ENCODE results near the gene LRPPRC.

The LRPPRC gene

DNA sequence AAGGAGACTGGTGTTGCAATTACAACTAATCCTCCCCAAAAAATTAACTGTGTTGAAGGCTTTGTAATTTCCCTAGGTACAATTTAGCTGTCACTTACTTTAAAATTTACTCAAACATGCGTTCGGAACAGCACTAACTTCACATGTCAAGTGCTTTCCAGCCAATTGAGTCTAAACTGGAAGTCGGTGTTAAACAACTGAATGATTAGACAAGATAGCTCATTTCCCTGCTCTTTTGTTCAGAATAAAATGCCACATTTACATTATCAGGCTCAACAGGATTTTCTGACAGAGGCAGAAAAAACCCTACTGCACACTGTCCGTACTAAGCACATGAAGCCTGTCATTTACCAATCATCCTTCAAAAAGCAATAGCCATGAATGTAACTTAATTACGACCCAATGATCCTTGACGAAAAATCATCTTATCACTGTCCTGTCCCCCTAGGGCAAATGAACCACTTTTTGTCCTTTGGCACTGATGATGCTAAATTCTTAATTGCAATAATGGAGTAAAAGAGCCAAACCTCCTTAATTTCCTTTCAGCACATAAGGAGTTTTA lies 56.0 kb downstream of the LRPPRC start:
- Histone ChIP-seq H2BK120ac (ENCODE audit: low read depth, low read length) (no peak overlapping the region), H2BK15ac (ENCODE audit: low read depth, poor library complexity, severe bottlenecking) (no peak overlapping the region), H3K18ac (ENCODE audit: low read depth in 1 of 2, low read length in 2 of 2) (no peak overlapping the region), H3K23ac (ENCODE audit: low read length in 2 of 2) (no peak overlapping the region), H2AK5ac (ENCODE audit: low read length, severe bottlenecking) (no peak overlapping the region), H3K9ac (ENCODE audit: low read length) (no peak overlapping the region), H3K79me1 (replicated peaks; ENCODE audit: low read length, poor library complexity, severe bottlenecking) (peaks cover 5% of the 10 kb centered on the region), H3K14ac (ENCODE audit: low read length in 2 of 2) (no peak overlapping the region), H2BK12ac (ENCODE audit: low read length in 2 of 2) (no peak overlapping the region), H4K91ac (ENCODE audit: low read length) (no peak overlapping the region), H3K4me1 (ENCODE audit: control insufficient read depth, insufficient read depth, low read depth, low read length) (no peaks in the 10 kb centered on the region), H3K36me3 (ENCODE audit: control insufficient read depth in 1 of 2, insufficient read depth in 2 of 2, low read depth in 1 of 2, low read length in 2 of 2) (peaks cover 0 to 79% of the 10 kb centered on the region in 2 experiments), H3K4ac (ENCODE audit: low read depth in 1 of 2, low read length in 2 of 2) (no peak overlapping the region), H3K4me2 (ENCODE audit: low read length, poor library complexity, severe bottlenecking) (no peak overlapping the region), H2BK5ac (ENCODE audit: low read depth, low read length, poor library complexity, severe bottlenecking) (no peak overlapping the region), H4K8ac (ENCODE audit: low read length) (no peak overlapping the region), H3K4me3 (ENCODE audit: insufficient read depth in 1 of 2, low read depth in 1 of 2, low read length in 2 of 2) (no peak overlapping the region), H3K27me3 (ENCODE audit: control insufficient read depth in 1 of 2, insufficient read depth in 1 of 2, low read length in 2 of 2) (no peaks in the 10 kb centered on the region), H3K27ac (ENCODE audit: low read length, poor library complexity, severe bottlenecking) (no peak overlapping the region), H2AFZ (ENCODE audit: low read depth, low read length) (no peak overlapping the region), H3K9me3 (ENCODE audit: control insufficient read depth, low read length) (no peaks in the 10 kb centered on the region)
- 90% methylated on average over 6 of the region's 6 CpGs for WGBS
- DNase-seq = no peak

- Histone ChIP-seq H3K23ac (ENCODE audit: low read length in 2 of 2) (no peak overlapping the region), H2AK5ac (ENCODE audit: low read length, severe bottlenecking) (no peak overlapping the region), H3K27me3 (ENCODE audit: control insufficient read depth in 1 of 2, insufficient read depth in 1 of 2, low read length in 2 of 2) (no peaks in the 10 kb centered on the region), H2BK5ac (ENCODE audit: low read depth, low read length, poor library complexity, severe bottlenecking) (no peak overlapping the region), H3K4ac (ENCODE audit: low read depth in 1 of 2, low read length in 2 of 2) (no peak overlapping the region), H4K8ac (ENCODE audit: low read length) (no peak overlapping the region), H3K9ac (ENCODE audit: low read length) (no peak overlapping the region), H3K14ac (ENCODE audit: low read length in 2 of 2) (no peak overlapping the region), H2AFZ (ENCODE audit: low read depth, low read length) (no peak overlapping the region), H3K79me1 (replicated peaks; ENCODE audit: low read length, poor library complexity, severe bottlenecking) (peaks cover 2% of the 10 kb centered on the region), H3K4me2 (ENCODE audit: low read length, poor library complexity, severe bottlenecking) (no peak overlapping the region), H2BK15ac (ENCODE audit: low read depth, poor library complexity, severe bottlenecking) (no peak overlapping the region), H3K9me3 (ENCODE audit: control insufficient read depth, low read length) (no peaks in the 10 kb centered on the region), H2BK120ac (ENCODE audit: low read depth, low read length) (no peak overlapping the region), H3K4me3 (ENCODE audit: insufficient read depth in 1 of 2, low read depth in 1 of 2, low read length in 2 of 2) (no peak overlapping the region), H3K4me1 (ENCODE audit: control insufficient read depth, insufficient read depth, low read depth, low read length) (no peaks in the 10 kb centered on the region), H3K36me3 (ENCODE audit: control insufficient read depth in 1 of 2, insufficient read depth in 2 of 2, low read depth in 1 of 2, low read length in 2 of 2) (peaks cover 0 to 76% of the 10 kb centered on the region in 2 experiments), H4K91ac (ENCODE audit: low read length) (no peak overlapping the region), H2BK12ac (ENCODE audit: low read length in 2 of 2) (no peak overlapping the region), H3K18ac (ENCODE audit: low read depth in 1 of 2, low read length in 2 of 2) (no peak overlapping the region), H3K27ac (ENCODE audit: low read length, poor library complexity, severe bottlenecking) (no peak overlapping the region)
- DNase-seq = no peak
- 80% methylated on average over 1 of the region's 3 CpGs for WGBS
Measured at GRCh38 chr2:43937269-43937820, 58.4 kb downstream of the LRPPRC start.

- no peak overlapping the region for H3K9ac ChIP-seq (ENCODE audit: low read length)
- 100% methylated on average over 1 of the region's 4 CpGs for WGBS
- no peak overlapping the region for H3K4ac ChIP-seq (ENCODE audit: low read depth in 1 of 2, low read length in 2 of 2)
Measured at GRCh38 chr2:43934567-43934966, 61.2 kb downstream of the LRPPRC start.

DNA sequence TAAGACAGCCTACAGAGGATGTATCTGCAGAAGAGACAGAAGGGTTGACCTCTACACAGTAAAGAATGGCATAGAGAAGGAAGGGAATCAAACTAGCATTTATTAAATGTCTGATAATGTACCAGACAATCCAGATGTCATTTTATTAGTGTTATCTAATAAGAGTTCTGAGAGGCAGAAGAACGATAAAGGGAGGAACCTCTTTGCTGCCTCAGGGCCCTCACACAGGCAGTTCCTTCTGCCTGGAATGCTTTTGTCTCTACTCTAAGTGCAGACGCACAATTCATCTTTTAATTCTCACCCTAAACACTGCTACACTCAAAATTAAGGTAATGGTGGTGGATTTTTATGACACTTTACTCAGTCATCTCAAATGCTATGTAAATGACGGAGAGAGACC lies 64.5 kb downstream of the LRPPRC start:
- H3K18ac ChIP-seq (ENCODE audit: low read depth in 1 of 2, low read length in 2 of 2) = no peak overlapping the region
- H3K4me2 ChIP-seq (ENCODE audit: low read length, poor library complexity, severe bottlenecking) = no peak overlapping the region
- no peak overlapping the region for H2BK15ac ChIP-seq (ENCODE audit: low read depth, poor library complexity, severe bottlenecking)
- H3K9ac ChIP-seq (ENCODE audit: low read length) = no peak overlapping the region
- H4K8ac ChIP-seq (ENCODE audit: low read length) = no peak overlapping the region
- no peak overlapping the region for H2BK12ac ChIP-seq (ENCODE audit: low read length in 2 of 2)
- peaks cover 7% of the 10 kb centered on the region for H3K79me1 ChIP-seq (replicated peaks; ENCODE audit: low read length, poor library complexity, severe bottlenecking)
- no peak overlapping the region for H3K4me3 ChIP-seq (ENCODE audit: insufficient read depth in 1 of 2, low read depth in 1 of 2, low read length in 2 of 2)
- no peaks in the 10 kb centered on the region for H3K27me3 ChIP-seq (ENCODE audit: control insufficient read depth in 1 of 2, insufficient read depth in 1 of 2, low read length in 2 of 2)
- no peak overlapping the region for H3K27ac ChIP-seq (ENCODE audit: low read length, poor library complexity, severe bottlenecking)
- DNase-seq = no peak
- no peak overlapping the region for H2AK5ac ChIP-seq (ENCODE audit: low read length, severe bottlenecking)
- no peak overlapping the region for H3K23ac ChIP-seq (ENCODE audit: low read length in 2 of 2)
- H3K4me1 ChIP-seq (ENCODE audit: control insufficient read depth, insufficient read depth, low read depth, low read length) = no peaks in the 10 kb centered on the region
- no peak overlapping the region for H3K4ac ChIP-seq (ENCODE audit: low read depth in 1 of 2, low read length in 2 of 2)
- no peak overlapping the region for H2AFZ ChIP-seq (ENCODE audit: low read depth, low read length)
- H3K9me3 ChIP-seq (ENCODE audit: control insufficient read depth, low read length) = no peaks in the 10 kb centered on the region
- no peak overlapping the region for H2BK5ac ChIP-seq (ENCODE audit: low read depth, low read length, poor library complexity, severe bottlenecking)
- no peak overlapping the region for H3K14ac ChIP-seq (ENCODE audit: low read length in 2 of 2)
- WGBS = 100% methylated on average over 1 of the region's 3 CpGs
- no peak overlapping the region for H4K91ac ChIP-seq (ENCODE audit: low read length)
- H3K36me3 ChIP-seq (ENCODE audit: control insufficient read depth in 1 of 2, insufficient read depth in 2 of 2, low read depth in 1 of 2, low read length in 2 of 2) = peaks cover 5 to 81% of the 10 kb centered on the region in 2 experiments
- no peak overlapping the region for H2BK120ac ChIP-seq (ENCODE audit: low read depth, low read length)

More at GRCh38 chr2:43934567-43934966, 61.2 kb downstream of the LRPPRC start:
- Histone ChIP-seq H3K4me2 (ENCODE audit: low read length, poor library complexity, severe bottlenecking) (no peak overlapping the region), H3K27me3 (ENCODE audit: control insufficient read depth in 1 of 2, insufficient read depth in 1 of 2, low read length in 2 of 2) (no peaks in the 10 kb centered on the region), H3K18ac (ENCODE audit: low read depth in 1 of 2, low read length in 2 of 2) (no peak overlapping the region), H2AFZ (ENCODE audit: low read depth, low read length) (no peak overlapping the region), H3K4me1 (ENCODE audit: control insufficient read depth, insufficient read depth, low read depth, low read length) (no peaks in the 10 kb centered on the region), H2BK12ac (ENCODE audit: low read length in 2 of 2) (no peak overlapping the region), H4K8ac (ENCODE audit: low read length) (no peak overlapping the region), H3K14ac (ENCODE audit: low read length in 2 of 2) (no peak overlapping the region), H3K9me3 (ENCODE audit: control insufficient read depth, low read length) (no peaks in the 10 kb centered on the region), H3K4me3 (ENCODE audit: insufficient read depth in 1 of 2, low read depth in 1 of 2, low read length in 2 of 2) (no peak overlapping the region), H3K27ac (ENCODE audit: low read length, poor library complexity, severe bottlenecking) (no peak overlapping the region), H2BK5ac (ENCODE audit: low read depth, low read length, poor library complexity, severe bottlenecking) (no peak overlapping the region), H2AK5ac (ENCODE audit: low read length, severe bottlenecking) (no peak overlapping the region), H3K23ac (ENCODE audit: low read length in 2 of 2) (no peak overlapping the region), H3K36me3 (ENCODE audit: control insufficient read depth in 1 of 2, insufficient read depth in 2 of 2, low read depth in 1 of 2, low read length in 2 of 2) (peaks cover 0 to 80% of the 10 kb centered on the region in 2 experiments), H2BK15ac (ENCODE audit: low read depth, poor library complexity, severe bottlenecking) (no peak overlapping the region), H3K79me1 (replicated peaks; ENCODE audit: low read length, poor library complexity, severe bottlenecking) (peaks cover 4% of the 10 kb centered on the region), H4K91ac (ENCODE audit: low read length) (no peak overlapping the region), H2BK120ac (ENCODE audit: low read depth, low read length) (no peak overlapping the region)
- no peak for DNase-seq
